KMS-11 (cell line): Measurements from ENCODE around the gene RTN4IP1.
A peak's percentile ranks its signal among the peaks of the same experiment; 100 is the strongest.

Experiments
- H2AFZ ChIP-seq: fragments of 200-600 bp; sonication (generic); 2 replicates; pipeline ENCODE4 v1.6.1; 2016; ENCODE audit warnings: antibody characterized with exemption, mixed run types, low read depth
- H3K27ac ChIP-seq: fragments of 200-600 bp; sonication (generic); 2 replicates; pipeline ENCODE4 v1.6.1; 2016; ENCODE audit warnings: mild to moderate bottlenecking, mixed run types
- H3K27me3 ChIP-seq: fragments of 200-600 bp; sonication (generic); 2 replicates; pipeline ENCODE4 v1.6.1; 2017; ENCODE audit warnings: mild to moderate bottlenecking, low read depth, mixed run types, moderate library complexity; ENCODE audit not compliant: insufficient read depth
- H3K36me3 ChIP-seq: fragments of 200-600 bp; sonication (generic); 2 replicates; pipeline ENCODE4 v1.6.1; 2017; ENCODE audit warnings: mild to moderate bottlenecking, mixed run types; ENCODE audit not compliant: insufficient read depth
- H3K4me1 ChIP-seq: fragments of 200-600 bp; sonication (generic); 2 replicates; pipeline ENCODE4 v1.6.1; 2016; ENCODE audit warnings: mild to moderate bottlenecking, low read depth, mixed run types; ENCODE audit not compliant: poor library complexity, severe bottlenecking
- H3K4me2 ChIP-seq: fragments of 200-600 bp; sonication (generic); 2 replicates; pipeline ENCODE4 v1.7.0; 2016; ENCODE audit warnings: mild to moderate bottlenecking, mixed run types
- H3K4me3 ChIP-seq: fragments of 200-600 bp; sonication (generic); IDR thresholded peaks from 2 replicates; pipeline ENCODE4 v1.6.1; 2017; ENCODE audit warnings: low read depth, low read length, mixed read lengths; ENCODE audit not compliant: insufficient read depth
- H3K79me2 ChIP-seq: fragments of 200-600 bp; sonication (generic); 2 replicates; pipeline ENCODE4 v1.6.1; 2016; ENCODE audit warnings: low read depth, mixed run types; ENCODE audit not compliant: insufficient read depth
- H3K9ac ChIP-seq: fragments of 200-600 bp; sonication (generic); 2 replicates; pipeline ENCODE4 v1.6.1; 2016; ENCODE audit warnings: mild to moderate bottlenecking, mixed run types
- H4K20me1 ChIP-seq: fragments of 200-600 bp; sonication (generic); 2 replicates; pipeline ENCODE4 v1.6.1; 2016; ENCODE audit warnings: mild to moderate bottlenecking, mixed run types; ENCODE audit not compliant: insufficient read depth
- CTCF ChIP-seq: fragments of 200-600 bp; sonication (generic); conservative IDR thresholded peaks from 2 replicates; pipeline ENCODE4 v1.6.1; 2017; ENCODE audit warnings: low read depth, mild to moderate bottlenecking, antibody characterized with exemption, low read length, moderate library complexity, mixed read lengths

The RTN4IP1 gene

GRCh38 chr6:106629103-106629858, at the start of gene RTN4IP1, which contains the start of gene QRSL1:
Gene RTN4IP1, minus strand, starts transcription at chr6:106629498. Its CDS starts 477 bp downstream, at chr6:106629021.
Gene QRSL1, plus strand, starts transcription at chr6:106629578. Its CDS starts 104 bp downstream, at chr6:106629682.
- Histone ChIP-seq H3K4me3 (no peak within 1 kb of the TSS), H3K9ac (peak within 1 kb of the TSS; percentile 90), H3K36me3 (no peaks in the 10 kb centered on the region), H3K79me2 (peaks cover 13% of the 10 kb centered on the region; the same call in 1 of the 2 replicates), H3K4me2 (peak within 1 kb of the TSS; percentile 82), H2AFZ (peak within 1 kb of the TSS; percentile 85), H3K4me1 (peaks cover 14% of the 10 kb centered on the region), H3K27ac (peak within 1 kb of the TSS; percentile 84), H3K27me3 (no peaks in the 10 kb centered on the region), H4K20me1 (no peaks in the 10 kb centered on the region)
- no peak for TF ChIP-seq CTCF

- H2AFZ ChIP-seq: no peak overlapping the region
- H3K27ac ChIP-seq: no peak overlapping the region
- H3K9ac ChIP-seq: no peak overlapping the region
These were observed 48.0 kb upstream of the RTN4IP1 start for GRCh38 chr6:106677282-106677681.

GRCh38 chr6:106674541-106675229, 45.4 kb upstream of the RTN4IP1 start:
- no peak overlapping the region for H3K9ac ChIP-seq
- no peaks in the 10 kb centered on the region for H3K4me1 ChIP-seq
- no peaks in the 10 kb centered on the region for H3K27me3 ChIP-seq
- H3K36me3 ChIP-seq: no peaks in the 10 kb centered on the region
- TF ChIP-seq CTCF: no peak
- H3K4me3 ChIP-seq: no peak overlapping the region
- no peaks in the 10 kb centered on the region for H3K79me2 ChIP-seq
- no peaks in the 10 kb centered on the region for H4K20me1 ChIP-seq
- H3K27ac ChIP-seq: no peak overlapping the region
- no peak overlapping the region for H3K4me2 ChIP-seq
- H2AFZ ChIP-seq: no peak overlapping the region

More at GRCh38 chr6:106677282-106677681, 48.0 kb upstream of the RTN4IP1 start:
- H3K36me3 ChIP-seq: no peaks in the 10 kb centered on the region
- H3K4me2 ChIP-seq: no peak overlapping the region
- no peak for TF ChIP-seq CTCF
- no peaks in the 10 kb centered on the region for H4K20me1 ChIP-seq
- H3K4me1 ChIP-seq: no peaks in the 10 kb centered on the region
- no peaks in the 10 kb centered on the region for H3K27me3 ChIP-seq
- no peak overlapping the region for H3K4me3 ChIP-seq
- no peaks in the 10 kb centered on the region for H3K79me2 ChIP-seq

- no peak overlapping the region for H3K4me2 ChIP-seq
- H3K36me3 ChIP-seq: no peaks in the 10 kb centered on the region
- H3K9ac ChIP-seq: no peak overlapping the region
- H3K4me1 ChIP-seq: no peaks in the 10 kb centered on the region
- no peak overlapping the region for H3K27ac ChIP-seq
- H3K4me3 ChIP-seq: no peak overlapping the region
- H3K79me2 ChIP-seq: no peaks in the 10 kb centered on the region
- no peak overlapping the region for H2AFZ ChIP-seq
- H3K27me3 ChIP-seq: no peaks in the 10 kb centered on the region
- TF ChIP-seq CTCF: no peak
- H4K20me1 ChIP-seq: no peaks in the 10 kb centered on the region
These were observed 42.4 kb upstream of the RTN4IP1 start for GRCh38 chr6:106671651-106672050.
